PFSK-1 (cell line): ENCODE results near the gene LCN10.

Source experiments
- POLR2AphosphoS5 ChIP-seq: IDR thresholded peaks from 2 replicates; pipeline ENCODE4 v1.6.1; 2012; ENCODE audit warnings: low read depth, mild to moderate bottlenecking, control low read depth, low read length, moderate library complexity
- SIN3A ChIP-seq: IDR thresholded peaks from 2 replicates; pipeline ENCODE4 v1.6.1; 2012; ENCODE audit warnings: mild to moderate bottlenecking, low read length, moderate library complexity, borderline replicate concordance; ENCODE audit not compliant: insufficient read depth
- TAF1 ChIP-seq: IDR thresholded peaks from 2 replicates; pipeline ENCODE4 v1.6.1; 2012; ENCODE audit warnings: low read length, control low read depth, borderline replicate concordance; ENCODE audit not compliant: insufficient read depth
- TF ChIP-seq, protein P1 (sequence below), 2 experiments: IDR thresholded peaks; 2 replicates each; pipeline versions ENCODE4 v1.6.1 to v1.8.0; 2011 to 2012; ENCODE audit warnings: low read depth in 2 of 2, low read length in 2 of 2, control low read depth in 1 of 2, inconsistent platforms in 1 of 2, mild to moderate bottlenecking in 1 of 2, moderate library complexity in 1 of 2; ENCODE audit not compliant: insufficient read depth in 1 of 2

DNA sequence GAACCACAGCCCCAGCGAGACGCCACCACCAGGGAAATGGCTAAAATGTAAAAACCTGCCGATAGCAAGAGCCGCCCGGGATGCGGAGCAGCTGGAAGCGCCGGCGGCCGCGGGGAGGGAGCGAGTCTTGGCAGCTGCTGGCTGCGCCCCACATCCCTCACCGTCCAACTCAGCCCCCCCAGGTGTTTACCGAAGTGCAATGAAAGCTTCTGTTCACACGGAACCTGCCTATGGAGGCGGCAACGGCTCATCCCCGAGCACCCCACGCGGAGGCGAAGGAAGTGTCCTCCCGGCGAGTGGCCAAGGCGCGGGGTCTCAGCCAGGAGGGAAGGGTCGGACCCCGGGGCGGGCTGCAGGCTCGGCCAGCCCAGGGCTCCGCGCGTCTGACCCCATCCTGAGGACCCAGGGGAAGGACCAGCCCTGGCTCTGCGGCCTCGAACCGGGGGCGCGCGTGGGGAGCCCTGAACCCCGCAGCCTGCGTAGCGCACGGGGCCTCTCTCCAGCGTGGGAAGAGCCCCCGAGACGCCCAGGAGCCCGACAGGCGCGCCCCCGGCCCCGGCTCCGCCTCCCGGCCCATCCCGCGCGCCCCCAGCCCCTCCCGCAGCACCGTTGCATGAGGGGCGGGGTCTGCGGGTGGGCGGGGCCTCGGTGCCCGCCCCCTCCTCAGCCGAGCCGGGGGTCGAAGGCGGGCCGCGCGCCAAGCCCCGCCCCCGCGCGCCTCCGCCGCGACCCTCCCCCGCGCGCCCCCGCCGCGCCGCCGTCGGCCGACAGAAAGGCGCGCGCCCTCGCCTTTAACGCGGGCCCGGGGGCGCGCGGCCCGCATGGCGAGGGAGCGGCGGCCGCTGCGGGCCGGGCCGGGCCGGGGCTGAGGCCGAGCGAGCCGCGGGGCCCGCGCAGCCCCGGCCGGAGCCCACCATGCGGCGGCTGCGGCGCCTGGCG lies 30.7 kb downstream of the LCN10 start, which contains the start of gene DIPK1B:
- TF ChIP-seq POLR2AphosphoS5 (no peak), SIN3A (no peak), TAF1 (no peak)
- TF ChIP-seq, protein P1, sequence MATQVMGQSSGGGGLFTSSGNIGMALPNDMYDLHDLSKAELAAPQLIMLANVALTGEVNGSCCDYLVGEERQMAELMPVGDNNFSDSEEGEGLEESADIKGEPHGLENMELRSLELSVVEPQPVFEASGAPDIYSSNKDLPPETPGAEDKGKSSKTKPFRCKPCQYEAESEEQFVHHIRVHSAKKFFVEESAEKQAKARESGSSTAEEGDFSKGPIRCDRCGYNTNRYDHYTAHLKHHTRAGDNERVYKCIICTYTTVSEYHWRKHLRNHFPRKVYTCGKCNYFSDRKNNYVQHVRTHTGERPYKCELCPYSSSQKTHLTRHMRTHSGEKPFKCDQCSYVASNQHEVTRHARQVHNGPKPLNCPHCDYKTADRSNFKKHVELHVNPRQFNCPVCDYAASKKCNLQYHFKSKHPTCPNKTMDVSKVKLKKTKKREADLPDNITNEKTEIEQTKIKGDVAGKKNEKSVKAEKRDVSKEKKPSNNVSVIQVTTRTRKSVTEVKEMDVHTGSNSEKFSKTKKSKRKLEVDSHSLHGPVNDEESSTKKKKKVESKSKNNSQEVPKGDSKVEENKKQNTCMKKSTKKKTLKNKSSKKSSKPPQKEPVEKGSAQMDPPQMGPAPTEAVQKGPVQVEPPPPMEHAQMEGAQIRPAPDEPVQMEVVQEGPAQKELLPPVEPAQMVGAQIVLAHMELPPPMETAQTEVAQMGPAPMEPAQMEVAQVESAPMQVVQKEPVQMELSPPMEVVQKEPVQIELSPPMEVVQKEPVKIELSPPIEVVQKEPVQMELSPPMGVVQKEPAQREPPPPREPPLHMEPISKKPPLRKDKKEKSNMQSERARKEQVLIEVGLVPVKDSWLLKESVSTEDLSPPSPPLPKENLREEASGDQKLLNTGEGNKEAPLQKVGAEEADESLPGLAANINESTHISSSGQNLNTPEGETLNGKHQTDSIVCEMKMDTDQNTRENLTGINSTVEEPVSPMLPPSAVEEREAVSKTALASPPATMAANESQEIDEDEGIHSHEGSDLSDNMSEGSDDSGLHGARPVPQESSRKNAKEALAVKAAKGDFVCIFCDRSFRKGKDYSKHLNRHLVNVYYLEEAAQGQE (IDR thresholded peaks at IDR 0.05; ENCODE audit: insufficient read depth in 1 of 2, low read depth in 2 of 2, low read length in 2 of 2): no peak
